Small intestine (tissue), 7 donors: ENCODE data around the gene MS4A8. TPM values are rescaled to one million over a fixed set of nuclear protein-coding genes. Genes with fewer than 3 reads are reported as not detected.
"Not testable (repeated sequence)": the region's sequence is repeated elsewhere in the genome, so short reads cannot be mapped to it uniquely, and the experiment has no call there.

Experiments
- DNase-seq, 2 donors: peaks; one replicate each; pipeline versions ENCODE4 v3.0.0 to v3.0.0-alpha.2; 2013
- FAIRE-seq: peaks from 2 replicates; lab custom pipeline; 2012; peaks lifted over from hg19 to GRCh38; lab: Jason Lieb, UNC
- H3K27ac ChIP-seq, 3 donors: one replicate each; pipeline ENCODE4 v1.5.1; 2013; ENCODE audit warnings: low read length in 2 of 3, mild to moderate bottlenecking in 2 of 3, control low read depth in 1 of 3, inconsistent platforms in 1 of 3, low read depth in 1 of 3, moderate library complexity in 1 of 3
- H3K27me3 ChIP-seq, 3 donors: one replicate each; pipeline ENCODE4 v1.6.1; 2013; ENCODE audit warnings: low read length in 3 of 3, inconsistent platforms in 1 of 3; ENCODE audit not compliant: control insufficient read depth in 3 of 3, insufficient read depth in 3 of 3
- H3K36me3 ChIP-seq, 3 donors: one replicate each; pipeline ENCODE4 v1.6.1; 2013; ENCODE audit warnings: low read length in 3 of 3, inconsistent platforms in 1 of 3, low read depth in 1 of 3, mild to moderate bottlenecking in 1 of 3, moderate library complexity in 1 of 3; ENCODE audit not compliant: control insufficient read depth in 3 of 3, insufficient read depth in 2 of 3
- H3K4me1 ChIP-seq, 3 donors: one replicate each; pipeline ENCODE4 v1.6.1; 2013; ENCODE audit warnings: low read length in 2 of 3, inconsistent platforms in 1 of 3, low read depth in 1 of 3, mild to moderate bottlenecking in 1 of 3, moderate library complexity in 1 of 3; ENCODE audit not compliant: control insufficient read depth in 3 of 3, insufficient read depth in 2 of 3
- H3K4me3 ChIP-seq, 3 donors: one replicate each; pipeline ENCODE4 v1.5.1; 2013; ENCODE audit warnings: low read length in 3 of 3, control low read depth in 1 of 3, inconsistent platforms in 1 of 3, low read depth in 1 of 3, mild to moderate bottlenecking in 1 of 3, moderate library complexity in 1 of 3
- H3K9me3 ChIP-seq, 2 donors: one replicate each; pipeline ENCODE4 v1.6.1; 2013; ENCODE audit warnings: low read depth in 1 of 2, low read length in 1 of 2; ENCODE audit not compliant: control insufficient read depth in 2 of 2, insufficient read depth in 1 of 2
- WGBS, 3 donors: extraction: QIAGEN DNeasy Blood & Tissue Kit; methylation state at CpG; one replicate each; pipeline ENCODE4 v1.1.7; 2013; 5-methylcytosine and 5-hydroxymethylcytosine counted together
- polyA plus RNA-seq, 4 donors: library from polyadenylated mRNA; stranded (reverse) in 3 of 4; unstranded in 1 of 4; fragments of 200-250 nt in 3 of 4; fragments of 120-200 nt in 1 of 4; gene quantifications; one replicate each; pipeline versions ENCODE4 v1.2.1 to v1.2.3, GENCODE V29; 2013
- donor health status: healthy with polysubstance abuse.
- donor health status: control.
- donor health status: control.
- donor health status: Bipolar disorder and iron deficiency.
- donor health status: healthy.

Gene MS4A8
- polyA plus RNA-seq, 4 donors, result 35.7 to 265 (median 141) TPM

DNA sequence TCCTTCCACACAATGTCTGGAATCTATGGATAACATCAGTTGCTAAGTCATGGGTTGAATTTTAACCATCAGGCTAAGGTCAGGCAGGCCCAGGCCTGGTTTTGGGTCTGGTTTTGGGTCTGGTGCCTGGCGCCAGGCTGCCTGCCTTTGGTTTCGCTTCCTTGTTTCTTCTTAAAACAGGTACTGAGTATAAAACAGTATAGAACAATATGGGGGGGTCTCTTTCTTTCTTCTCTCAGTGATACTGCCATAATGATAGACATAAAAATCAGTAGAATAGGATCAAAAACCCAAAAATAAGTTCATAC lies 14.9 kb upstream of the MS4A8 start:
- not testable (repeated sequence) for H3K27me3 ChIP-seq, H3K27ac ChIP-seq, DNase-seq, H3K4me1 ChIP-seq, H3K36me3 ChIP-seq, FAIRE-seq, H3K9me3 ChIP-seq, H3K4me3 ChIP-seq
- 84 to 98% (median 90%) methylated on average over 2 of the region's 2 CpGs for WGBS, 3 donors

DNA sequence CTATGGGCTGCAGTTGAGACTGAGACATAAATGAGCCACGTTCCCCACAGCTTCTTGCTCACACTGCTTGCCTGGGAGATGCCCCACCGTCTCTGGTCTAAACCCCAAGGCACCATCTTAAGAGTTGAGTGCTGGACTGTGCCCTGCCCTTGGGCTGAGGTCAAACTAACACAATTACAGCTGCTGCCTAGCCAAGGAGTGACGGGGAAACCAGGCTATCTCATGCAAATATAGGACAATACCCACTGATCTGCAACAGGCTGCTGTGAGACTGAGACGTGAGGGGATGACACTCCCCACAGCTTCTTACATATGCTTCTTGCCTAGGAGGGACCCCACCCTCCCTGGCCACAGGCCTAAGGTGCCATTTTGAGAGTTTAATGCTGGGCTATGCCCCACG lies 7.8 kb upstream of the MS4A8 start:
- Histone ChIP-seq H3K4me1 (no peaks in the 10 kb centered on the region), H3K4me3 (no peak overlapping the region), H3K36me3 (no peaks in the 10 kb centered on the region), H3K27ac (no peak overlapping the region), H3K9me3 (no peaks in the 10 kb centered on the region), H3K27me3 (no peaks in the 10 kb centered on the region)
- FAIRE-seq (no peak), DNase-seq (peak in 1 of 2 donors; percentile 41)
- 69 to 85% (median 80%) methylated on average over 5 of the region's 5 CpGs for WGBS, 3 donors

DNA sequence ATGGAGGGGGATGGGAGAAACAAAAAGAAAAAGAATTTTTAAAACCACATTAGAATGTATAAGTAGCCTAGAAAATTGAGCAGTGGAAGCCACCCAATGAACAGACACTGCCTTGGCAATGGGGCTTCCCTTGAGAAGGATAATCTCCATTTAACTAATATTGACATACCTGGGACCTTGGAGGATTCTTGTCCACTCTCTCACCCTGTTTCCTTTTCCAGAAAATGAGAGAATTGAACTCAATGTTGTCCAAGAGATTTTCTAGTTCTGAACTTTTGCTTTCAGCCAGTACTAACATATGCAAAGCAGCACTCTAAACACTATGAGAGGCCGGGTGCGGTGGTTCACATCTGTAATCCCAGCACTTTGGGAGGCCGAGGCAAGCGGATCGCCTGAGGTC lies 524 bp downstream of the MS4A8 start:
- H3K9me3 ChIP-seq, result no peaks in the 10 kb centered on the region
- peaks cover 0 to 28% (median 2%) of the 10 kb centered on the region in 3 donors for H3K4me1 ChIP-seq
- DNase-seq (no peak), FAIRE-seq (no peak)
- WGBS, 3 donors, result 84 to 86% (median 84%) methylated on average over 5 of the region's 5 CpGs
- peak overlapping the region; percentile 77 to 82 (median 81) for H3K27ac ChIP-seq
- no peaks in the 10 kb centered on the region for H3K27me3 ChIP-seq
- peak overlapping the region in 2 of 3 donors; percentile 29 to 53 for H3K4me3 ChIP-seq
- peaks cover 0 to 14% (median 0%) of the 10 kb centered on the region in 3 donors for H3K36me3 ChIP-seq

DNA sequence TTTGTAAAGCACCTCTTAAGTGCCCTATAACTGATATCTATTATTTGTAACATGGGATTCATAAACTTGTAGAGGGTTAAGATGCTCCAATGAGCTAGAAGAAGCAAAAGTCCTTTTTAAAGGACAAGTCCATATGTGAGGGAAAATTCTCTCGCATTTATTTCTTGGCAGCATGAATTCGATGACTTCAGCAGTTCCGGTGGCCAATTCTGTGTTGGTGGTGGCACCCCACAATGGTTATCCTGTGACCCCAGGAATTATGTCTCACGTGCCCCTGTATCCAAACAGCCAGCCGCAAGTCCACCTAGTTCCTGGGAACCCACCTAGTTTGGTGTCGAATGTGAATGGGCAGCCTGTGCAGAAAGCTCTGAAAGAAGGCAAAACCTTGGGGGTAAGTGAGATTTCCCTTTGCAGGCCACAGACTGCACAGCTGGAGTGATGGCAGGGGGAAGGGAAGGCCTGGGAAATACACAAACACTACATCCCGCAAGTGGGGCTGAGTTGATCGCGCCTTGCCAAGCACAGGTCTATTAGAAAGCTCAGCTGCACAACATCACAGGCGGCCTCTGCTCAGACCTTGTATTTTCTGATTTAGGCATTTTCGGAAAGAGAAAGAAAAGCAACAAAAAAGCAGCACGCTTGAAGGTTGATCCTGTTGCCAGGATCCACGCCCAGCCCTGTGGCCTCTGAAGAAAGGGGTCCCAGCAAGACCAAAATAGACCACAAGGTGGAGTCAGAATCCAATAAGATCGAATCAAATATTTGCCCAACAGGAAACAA lies 1.5 kb downstream of the MS4A8 start:
- 59 to 64% (median 63%) methylated on average over 14 of the region's 14 CpGs for WGBS, 3 donors
- Histone ChIP-seq H3K27me3 (no peaks in the 10 kb centered on the region), H3K27ac (peak overlapping the region in 2 of 3 donors; percentile 5 to 51), H3K9me3 (no peaks in the 10 kb centered on the region), H3K4me1 (peaks cover 0 to 35% (median 2%) of the 10 kb centered on the region in 3 donors), H3K36me3 (peaks cover 0 to 18% (median 0%) of the 10 kb centered on the region in 3 donors), H3K4me3 (peak overlapping the region in 2 of 3 donors; percentile 16 to 53)
- FAIRE-seq, result no peak
- peak; percentile 76 to 79 for DNase-seq

DNA sequence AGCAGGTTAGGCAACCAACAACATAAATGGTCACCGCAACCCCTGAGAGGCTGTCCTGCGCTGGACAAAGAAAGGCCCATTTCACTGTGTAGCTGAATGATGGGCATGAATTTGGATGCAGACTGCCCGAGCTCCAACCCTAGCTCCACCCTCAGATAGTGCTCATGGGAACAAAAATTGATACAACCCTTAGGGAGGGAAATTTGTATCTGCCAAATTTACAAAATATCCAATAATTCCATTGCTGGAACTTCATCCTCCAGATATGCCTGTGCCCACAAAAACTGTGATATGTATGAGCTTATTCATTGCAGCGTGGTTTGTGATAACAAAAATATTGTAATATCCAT lies 2.0 kb downstream of the MS4A8 start:
- H3K9me3 ChIP-seq, result no peaks in the 10 kb centered on the region
- FAIRE-seq (no peak), DNase-seq (no peak)
- H3K36me3 ChIP-seq, result peaks cover 0 to 18% (median 0%) of the 10 kb centered on the region in 3 donors
- H3K27me3 ChIP-seq, result no peaks in the 10 kb centered on the region
- 39 to 61% (median 49%) methylated on average over 4 of the region's 4 CpGs for WGBS, 3 donors
- peaks cover 0 to 35% (median 2%) of the 10 kb centered on the region in 3 donors for H3K4me1 ChIP-seq
- peak overlapping the region in 1 of 3 donors; percentile 51 for H3K27ac ChIP-seq
- H3K4me3 ChIP-seq, result peak overlapping the region in 2 of 3 donors; percentile 16 to 53

DNA sequence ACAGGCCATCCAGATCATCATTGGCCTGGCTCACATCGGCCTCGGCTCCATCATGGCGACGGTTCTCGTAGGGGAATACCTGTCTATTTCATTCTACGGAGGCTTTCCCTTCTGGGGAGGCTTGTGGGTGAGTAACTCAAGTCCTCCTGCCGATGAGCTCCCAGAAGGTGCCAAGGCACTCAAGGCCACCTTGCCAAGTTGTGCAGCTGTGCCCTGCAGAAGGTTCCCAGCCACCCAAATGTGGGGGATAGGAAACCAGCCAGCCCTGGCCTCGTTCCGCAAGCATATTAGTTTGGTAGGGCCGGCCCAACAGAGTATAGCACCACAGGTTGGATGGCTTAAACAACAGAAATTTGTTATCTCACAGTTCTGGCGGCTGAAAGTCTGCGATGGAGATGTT lies 4.0 kb downstream of the MS4A8 start:
- H3K9me3 ChIP-seq, result no peaks in the 10 kb centered on the region
- peaks cover 0 to 36% (median 2%) of the 10 kb centered on the region in 3 donors for H3K4me1 ChIP-seq
- DNase-seq (no peak), FAIRE-seq (no peak)
- H3K36me3 ChIP-seq, result peaks cover 0 to 23% (median 5%) of the 10 kb centered on the region in 3 donors
- no peaks in the 10 kb centered on the region for H3K27me3 ChIP-seq
- H3K4me3 ChIP-seq, result no peak overlapping the region
- 85 to 96% (median 95%) methylated on average over 12 of the region's 12 CpGs for WGBS, 3 donors
- no peak overlapping the region for H3K27ac ChIP-seq

DNA sequence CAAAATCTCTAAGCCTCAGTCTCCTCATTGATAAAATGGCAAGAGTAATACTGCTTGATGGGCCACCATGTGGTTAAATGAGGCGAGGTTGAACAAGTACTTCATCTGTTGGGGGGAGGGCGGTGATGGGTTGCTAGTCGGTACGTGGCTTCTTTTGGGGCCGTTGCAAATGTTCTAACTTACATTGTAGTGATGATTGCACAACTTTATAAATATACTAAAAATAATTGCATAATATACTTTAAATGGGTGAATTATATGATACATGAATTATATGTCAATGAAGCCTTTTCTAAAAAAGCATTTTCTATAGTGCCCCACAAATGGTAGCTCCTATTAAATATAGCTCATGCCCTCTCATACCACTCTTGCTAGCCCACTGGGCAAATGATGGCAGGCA lies 6.5 kb downstream of the MS4A8 start:
- FAIRE-seq, result no peak
- Histone ChIP-seq H3K4me1 (peaks cover 4 to 37% (median 7%) of the 10 kb centered on the region in 3 donors), H3K27ac (no peak overlapping the region), H3K27me3 (no peaks in the 10 kb centered on the region), H3K36me3 (peaks cover 0 to 21% (median 8%) of the 10 kb centered on the region in 3 donors), H3K9me3 (no peaks in the 10 kb centered on the region), H3K4me3 (no peak overlapping the region)
- 83 to 92% (median 89%) methylated on average over 5 of the region's 5 CpGs for WGBS, 3 donors
- no peak for DNase-seq

DNA sequence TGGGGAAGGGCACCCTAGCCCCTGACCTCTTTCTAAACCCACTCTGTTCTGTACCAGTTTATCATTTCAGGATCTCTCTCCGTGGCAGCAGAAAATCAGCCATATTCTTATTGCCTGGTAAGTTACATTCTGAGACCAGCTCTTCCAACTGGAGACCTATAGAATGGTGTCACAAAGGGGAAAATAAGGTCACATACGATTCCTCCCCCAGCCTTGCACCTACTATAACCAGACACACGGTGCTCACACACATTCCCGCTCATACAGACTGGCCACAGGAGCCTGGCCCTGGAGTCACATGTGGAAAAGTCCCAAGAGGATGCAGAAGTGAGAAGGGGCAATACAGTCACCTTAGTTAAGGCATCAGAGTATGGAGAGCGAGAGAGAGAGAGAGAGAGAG lies 7.5 kb downstream of the MS4A8 start:
- H3K27ac ChIP-seq, result no peak overlapping the region
- 78 to 86% (median 82%) methylated on average over 5 of the region's 5 CpGs for WGBS, 3 donors
- no peak overlapping the region for H3K4me3 ChIP-seq
- no peaks in the 10 kb centered on the region for H3K9me3 ChIP-seq
- H3K36me3 ChIP-seq, result peaks cover 0 to 19% (median 8%) of the 10 kb centered on the region in 3 donors
- H3K4me1 ChIP-seq, result peaks cover 4 to 39% (median 9%) of the 10 kb centered on the region in 3 donors
- FAIRE-seq, result no peak
- DNase-seq, result no peak
- H3K27me3 ChIP-seq, result no peaks in the 10 kb centered on the region
